HEK293 (cell line): ENCODE results near the gene PLCE1.

Experiments
- KLF7 ChIP-seq: fragments of 450-650 bp; formaldehyde crosslinking; IDR thresholded peaks from 2 replicates; pipeline ENCODE4 v1.5.1; 2016; ENCODE audit warnings: missing biosample characterization, missing genetic modification characterization, borderline replicate concordance
- TF ChIP-seq, protein P1 (sequence below): fragments of 450-650 bp; formaldehyde crosslinking; IDR thresholded peaks from 2 replicates; pipeline ENCODE4 v1.5.1; 2016; ENCODE audit warnings: missing biosample characterization, missing genetic modification characterization

DNA sequence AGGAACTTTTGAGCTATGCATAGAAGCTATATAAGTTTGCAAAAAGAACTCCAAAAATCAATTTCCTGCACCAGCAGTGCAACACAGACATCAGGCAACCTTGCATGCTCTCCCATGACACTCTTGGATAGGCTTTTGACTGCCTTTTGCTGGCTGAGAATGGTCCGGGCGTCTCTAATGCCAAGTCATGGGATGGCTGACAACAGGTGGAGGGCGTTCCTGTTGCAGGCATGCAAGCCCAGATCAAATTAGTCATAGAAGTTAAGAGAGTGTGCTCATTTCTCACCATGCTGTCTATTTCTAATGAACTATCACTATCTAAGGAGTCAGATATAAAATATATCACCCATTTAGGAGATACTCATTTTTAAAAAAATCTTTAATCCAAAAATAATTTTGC is 8.4 kb downstream of the PLCE1 start:
- TF ChIP-seq, protein P1, sequence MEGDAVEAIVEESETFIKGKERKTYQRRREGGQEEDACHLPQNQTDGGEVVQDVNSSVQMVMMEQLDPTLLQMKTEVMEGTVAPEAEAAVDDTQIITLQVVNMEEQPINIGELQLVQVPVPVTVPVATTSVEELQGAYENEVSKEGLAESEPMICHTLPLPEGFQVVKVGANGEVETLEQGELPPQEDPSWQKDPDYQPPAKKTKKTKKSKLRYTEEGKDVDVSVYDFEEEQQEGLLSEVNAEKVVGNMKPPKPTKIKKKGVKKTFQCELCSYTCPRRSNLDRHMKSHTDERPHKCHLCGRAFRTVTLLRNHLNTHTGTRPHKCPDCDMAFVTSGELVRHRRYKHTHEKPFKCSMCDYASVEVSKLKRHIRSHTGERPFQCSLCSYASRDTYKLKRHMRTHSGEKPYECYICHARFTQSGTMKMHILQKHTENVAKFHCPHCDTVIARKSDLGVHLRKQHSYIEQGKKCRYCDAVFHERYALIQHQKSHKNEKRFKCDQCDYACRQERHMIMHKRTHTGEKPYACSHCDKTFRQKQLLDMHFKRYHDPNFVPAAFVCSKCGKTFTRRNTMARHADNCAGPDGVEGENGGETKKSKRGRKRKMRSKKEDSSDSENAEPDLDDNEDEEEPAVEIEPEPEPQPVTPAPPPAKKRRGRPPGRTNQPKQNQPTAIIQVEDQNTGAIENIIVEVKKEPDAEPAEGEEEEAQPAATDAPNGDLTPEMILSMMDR: no peak
- TF ChIP-seq KLF7 (tag by site-specific recombination): no peak
